GM18505 (cell line): ENCODE results near the gene TNFRSF1A.
"Not testable (repeated sequence)": the region's sequence is repeated elsewhere in the genome, so short reads cannot be mapped to it uniquely, and the experiment has no call there.

ENCODE experiments used
- ATAC-seq: cut with Tn5 transposase; IDR thresholded peaks from one replicate; pipeline ENCODE4 v1.9.1; 2021; ENCODE audit not compliant: unreplicated experiment
- POLR2A ChIP-seq: IDR thresholded peaks from 4 replicates; pipeline ENCODE4 v1.6.1; 2011; ENCODE audit warnings: borderline replicate concordance; ENCODE audit not compliant: insufficient read depth, insufficient read length; ENCODE audit errors: extremely low read depth

The TNFRSF1A gene

DNA sequence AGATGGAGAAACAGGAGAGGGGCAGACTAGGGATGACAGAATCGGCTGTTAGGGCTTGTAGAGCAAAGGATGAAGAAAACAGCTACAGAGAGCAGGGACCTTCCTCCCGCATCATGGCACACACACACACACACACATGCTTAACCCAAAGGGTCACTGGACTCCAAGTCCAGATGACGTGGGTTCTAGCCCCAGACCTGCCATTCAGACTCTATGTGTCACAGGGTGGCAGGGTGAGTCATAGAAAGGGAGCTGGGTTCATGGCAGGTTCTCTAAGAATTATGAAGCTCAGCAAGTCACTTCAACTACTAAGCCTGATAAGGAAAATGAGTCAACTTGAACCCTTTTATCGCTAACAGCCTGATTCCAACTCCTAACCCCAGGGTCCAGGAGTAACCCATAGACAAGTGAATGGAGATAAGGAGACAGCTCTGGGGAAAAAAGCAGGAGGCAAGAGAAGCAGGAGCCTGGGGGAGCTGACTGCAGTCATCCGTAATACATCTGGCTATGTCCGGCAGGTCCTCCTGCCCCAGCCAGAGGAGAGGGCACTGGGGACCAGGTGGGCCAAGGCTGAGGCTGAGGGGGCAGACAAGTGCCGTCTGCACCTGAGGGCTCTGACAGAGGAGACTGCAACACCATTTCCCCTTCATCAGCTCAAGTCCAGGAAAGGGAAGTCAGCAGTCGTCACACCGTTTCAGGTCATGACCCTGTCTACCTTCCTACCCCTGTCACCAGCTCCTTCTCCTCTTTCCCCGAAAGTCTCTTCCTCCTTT lies 3.6 kb upstream of the TNFRSF1A start:
- no peak for TF ChIP-seq POLR2A
- ATAC-seq, result no peak

DNA sequence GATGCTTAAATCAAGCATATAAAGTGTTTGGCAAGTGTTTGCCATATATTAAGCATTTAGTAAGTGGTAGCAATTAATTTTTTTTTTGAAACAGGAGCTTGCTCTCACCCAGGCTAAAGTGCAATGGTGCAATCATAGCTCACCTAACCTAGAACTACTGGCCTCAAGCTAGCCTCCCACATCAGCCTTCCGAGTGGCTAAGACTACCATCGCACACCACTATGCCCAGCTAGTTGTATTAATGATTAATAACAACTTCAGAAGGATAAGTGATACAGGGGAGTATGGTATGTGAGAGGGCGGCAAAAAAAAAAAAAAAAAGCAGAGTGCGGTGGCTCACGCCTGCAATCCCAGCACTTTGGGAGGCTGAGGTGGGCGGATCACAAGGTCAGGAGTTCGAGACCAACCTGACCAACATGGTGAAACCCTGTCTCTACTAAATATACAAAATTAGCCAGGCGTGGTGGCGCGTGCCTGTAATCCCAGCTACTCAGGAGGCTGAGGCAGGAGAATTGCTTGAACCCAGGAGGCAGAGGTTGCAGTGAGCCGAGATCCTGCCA lies 2.3 kb upstream of the TNFRSF1A start:
- not testable (repeated sequence) for ATAC-seq

- ATAC-seq, result no peak
- TF ChIP-seq POLR2A, result no peak
These were observed 1.6 kb upstream of the TNFRSF1A start for GRCh38 chr12:6343518-6343917.

DNA sequence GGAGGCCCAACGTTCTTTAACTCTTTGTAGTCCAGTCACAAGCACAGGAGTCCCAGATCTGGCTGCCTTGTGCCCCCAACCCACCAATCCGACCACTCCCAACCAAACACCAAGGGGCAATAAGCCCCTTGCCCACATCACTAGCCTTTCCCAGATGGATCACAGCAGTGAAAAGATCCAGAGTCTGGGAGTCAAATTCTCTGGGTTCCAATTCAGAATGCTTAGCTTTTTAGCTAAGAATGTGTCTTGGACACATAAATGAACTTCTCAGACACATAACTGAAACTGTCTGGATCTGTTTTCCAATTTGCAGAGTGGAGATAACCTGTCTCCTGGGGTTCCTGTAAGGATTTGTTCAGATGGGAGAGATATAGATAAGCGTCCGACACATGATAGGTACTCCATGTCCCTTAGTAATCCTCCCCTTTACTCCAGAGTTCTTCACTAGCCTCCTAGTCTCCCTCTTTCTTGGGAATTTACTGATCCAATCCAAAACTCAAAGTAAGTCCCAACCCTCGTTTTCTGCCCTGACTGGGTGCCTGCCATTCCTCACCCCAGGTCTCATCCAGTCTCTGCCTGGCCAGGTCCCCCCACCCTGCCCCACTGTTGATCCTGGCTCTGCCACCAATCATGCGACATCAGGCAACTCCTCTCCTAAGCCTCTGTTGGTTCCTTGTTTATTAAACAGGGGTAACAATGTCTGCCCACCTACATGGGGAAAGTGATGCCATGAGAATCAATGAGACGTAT lies 439 bp upstream of the TNFRSF1A start:
- no peak for ATAC-seq
- TF ChIP-seq POLR2A, result no peak

DNA sequence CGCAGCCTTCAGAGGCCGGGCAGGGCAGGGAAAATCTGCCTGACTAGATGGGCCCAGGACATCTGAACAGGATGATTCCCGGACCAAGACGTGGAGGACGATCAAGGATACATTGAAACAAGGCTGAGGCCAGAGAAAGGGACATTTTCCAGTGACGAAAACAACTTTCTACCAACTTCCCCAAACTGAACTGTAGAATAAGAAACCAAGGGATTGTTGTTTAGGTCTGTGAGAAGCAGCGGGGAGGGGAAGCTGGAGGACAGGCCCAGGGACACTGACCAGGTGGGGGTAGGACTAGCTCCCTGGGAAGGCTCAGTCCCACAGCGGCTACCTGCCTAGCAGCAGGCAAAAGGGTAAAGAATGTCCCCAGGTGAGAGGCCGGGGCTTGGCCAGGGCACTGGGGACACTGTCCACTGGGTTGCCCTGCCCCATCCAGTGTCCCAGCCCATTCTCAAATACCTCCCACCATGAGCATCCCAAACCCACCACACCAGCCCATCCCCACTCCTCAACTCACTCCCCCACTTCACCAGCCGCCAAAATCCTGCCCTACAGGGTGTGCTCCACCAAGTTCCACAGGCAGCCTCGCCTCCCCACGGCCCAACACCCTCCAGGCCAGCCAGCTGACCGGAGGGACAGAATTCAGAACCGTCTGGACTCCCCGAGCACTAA lies 995 bp downstream of the TNFRSF1A start:
- no peak for ATAC-seq
- no peak for TF ChIP-seq POLR2A

- TF ChIP-seq POLR2A, result no peak
- no peak for ATAC-seq
These were observed 1.7 kb downstream of the TNFRSF1A start for GRCh38 chr12:6340032-6340638.

- no peak for ATAC-seq
- TF ChIP-seq POLR2A, result no peak
These were observed 2.9 kb downstream of the TNFRSF1A start for GRCh38 chr12:6338955-6339354.

- not testable (repeated sequence) for ATAC-seq
These were observed 3.3 kb downstream of the TNFRSF1A start for GRCh38 chr12:6338536-6338935.

DNA sequence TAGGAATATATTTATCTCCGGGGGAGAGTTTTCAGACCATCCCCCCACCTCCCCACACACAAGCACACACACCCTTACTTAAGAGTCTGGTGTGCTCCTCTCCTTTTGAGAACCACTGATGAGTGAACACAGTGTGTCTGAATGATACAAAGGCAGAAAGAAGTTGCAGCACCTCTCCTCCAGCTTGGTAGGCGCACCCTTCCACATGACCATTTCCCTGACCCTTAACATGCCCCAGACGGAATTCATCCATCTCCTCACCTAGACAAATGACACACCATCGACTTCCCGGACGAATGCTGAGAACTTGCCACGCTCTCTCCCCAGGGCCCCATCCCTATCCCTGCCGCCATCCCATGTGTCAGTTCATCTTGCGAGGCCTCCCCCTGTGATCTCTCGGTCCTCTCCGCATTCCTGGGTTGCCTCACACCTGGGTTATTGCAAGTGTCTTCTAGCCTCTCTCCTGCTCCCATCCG lies 3.9 kb downstream of the TNFRSF1A start:
- TF ChIP-seq POLR2A, result no peak
- no peak for ATAC-seq

DNA sequence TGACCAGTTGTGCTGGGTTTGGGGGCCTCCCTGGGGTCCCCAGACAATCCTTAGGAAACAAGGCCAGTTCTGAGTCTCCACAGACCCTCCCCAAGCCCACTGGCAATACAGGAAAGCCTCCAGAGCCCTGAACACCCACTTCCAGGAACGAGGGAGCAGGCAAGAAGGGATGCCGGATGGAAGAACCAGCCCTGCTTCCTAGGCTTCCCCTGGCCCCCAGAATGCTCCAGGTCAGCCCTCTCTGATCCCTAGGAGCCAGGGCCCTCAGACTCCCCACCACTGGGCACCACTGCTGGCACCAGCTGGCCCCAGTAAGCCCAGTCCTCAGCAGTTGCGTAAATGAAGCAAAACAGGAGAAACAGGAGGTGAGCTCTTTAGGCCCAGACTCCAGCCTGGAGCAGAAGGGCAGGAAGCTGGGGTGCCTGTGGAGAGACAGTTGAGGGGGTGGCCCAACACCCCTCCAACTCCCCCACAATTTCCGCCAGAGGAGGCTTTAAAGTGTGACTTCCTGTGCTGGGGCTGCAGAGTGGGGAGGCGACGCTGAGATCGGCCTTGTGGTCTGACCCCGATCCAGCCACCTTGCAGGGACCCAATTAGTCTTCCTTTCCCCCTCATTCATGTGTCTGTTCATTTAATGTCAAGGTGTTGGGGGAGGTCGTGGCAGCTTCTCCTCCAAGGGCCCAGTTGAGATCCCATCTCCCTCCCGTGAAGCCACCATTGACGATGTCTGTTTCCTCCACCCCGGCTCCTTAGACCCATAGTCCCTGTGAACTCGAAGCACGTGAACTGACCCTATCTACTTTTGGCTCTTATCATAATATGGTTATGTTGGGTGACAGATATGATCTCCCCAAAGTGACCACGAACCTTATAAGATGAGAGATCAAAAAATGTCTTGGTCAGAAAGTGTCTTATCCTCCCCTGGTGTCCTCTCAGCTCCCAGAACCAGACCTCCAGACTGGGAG lies 4.7 kb downstream of the TNFRSF1A start:
- ATAC-seq, result no peak
- no peak for TF ChIP-seq POLR2A

DNA sequence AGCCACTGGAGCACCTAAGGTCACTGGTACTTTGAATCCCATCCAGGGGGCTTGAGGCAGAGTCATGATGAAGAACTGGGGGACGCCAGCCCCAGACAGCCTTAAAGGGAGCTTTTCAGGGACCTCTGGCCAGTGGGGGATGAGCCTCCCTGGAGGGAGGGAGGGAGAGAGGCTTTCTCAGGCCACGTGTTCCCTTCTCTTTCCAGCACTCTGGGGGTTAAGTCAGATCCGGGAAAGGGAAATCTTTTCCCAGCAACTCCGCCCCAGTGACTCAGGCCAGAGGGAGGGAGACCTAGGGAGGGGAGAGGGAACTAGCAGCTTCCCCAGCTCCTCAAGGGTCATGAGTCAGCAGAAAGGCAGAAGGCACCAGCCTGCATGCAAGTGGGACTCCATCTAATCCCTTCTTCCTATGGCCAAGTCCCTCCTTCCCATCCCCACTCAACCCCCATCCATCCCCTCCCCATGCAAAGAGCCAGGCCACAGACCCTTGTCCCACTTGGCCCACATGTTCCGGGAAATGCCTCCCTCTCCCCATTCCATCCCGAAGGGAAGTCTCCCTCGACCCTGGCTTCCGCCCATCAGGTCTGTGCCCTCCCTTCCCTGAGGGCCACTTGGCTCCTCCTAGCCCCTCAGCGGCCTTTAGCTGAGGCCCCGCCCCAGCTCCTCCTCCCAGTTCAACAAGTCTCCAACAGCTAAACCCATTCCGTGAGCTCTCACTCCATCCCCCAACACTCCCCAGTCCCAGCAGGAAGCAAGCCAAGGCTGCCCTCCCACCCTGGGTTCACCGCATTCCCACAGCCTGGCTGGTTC lies 5.6 kb downstream of the TNFRSF1A start:
- TF ChIP-seq POLR2A, result peak; percentile 11
- no peak for ATAC-seq
